Measurements from ENCODE around the gene KCNIP4.

Gene KCNIP4

GRCh38 chr4:21554500-21554899 is 394.1 kb downstream of the KCNIP4 start:
- no peak for DNase-seq

GRCh38 chr4:21554066-21554465 is 394.5 kb downstream of the KCNIP4 start:
- DNase-seq = no peak

- no peak for DNase-seq
Measured at GRCh38 chr4:21552455-21552854, 396.1 kb downstream of the KCNIP4 start.

GRCh38 chr4:21544955-21545354 is 403.6 kb downstream of the KCNIP4 start:
- DNase-seq = no peak

- no peak for DNase-seq
Measured at GRCh38 chr4:21544415-21544814, 404.2 kb downstream of the KCNIP4 start.

- DNase-seq = no peak
Measured at GRCh38 chr4:21543514-21543913, 405.1 kb downstream of the KCNIP4 start.

- DNase-seq = no peak
Measured at GRCh38 chr4:21535898-21536297, 412.7 kb downstream of the KCNIP4 start.

GRCh38 chr4:21531048-21531447 is 417.5 kb downstream of the KCNIP4 start:
- no peak for DNase-seq

GRCh38 chr4:21529214-21529613 is 419.4 kb downstream of the KCNIP4 start:
- no peak for DNase-seq

GRCh38 chr4:21522296-21522695 is 426.3 kb downstream of the KCNIP4 start:
- DNase-seq = no peak

GRCh38 chr4:21517126-21517859 is 431.3 kb downstream of the KCNIP4 start:
- no peak for DNase-seq

- DNase-seq = no peak
Measured at GRCh38 chr4:21514022-21514694, 434.4 kb downstream of the KCNIP4 start.

GRCh38 chr4:21512353-21512752 is 436.2 kb downstream of the KCNIP4 start:
- DNase-seq = no peak

GRCh38 chr4:21507439-21507838 is 441.1 kb downstream of the KCNIP4 start:
- no peak for DNase-seq

GRCh38 chr4:21490682-21491081 is 457.9 kb downstream of the KCNIP4 start:
- DNase-seq = no peak

GRCh38 chr4:21476757-21477156 is 471.8 kb downstream of the KCNIP4 start:
- DNase-seq = no peak

- DNase-seq = no peak
Measured at GRCh38 chr4:21474195-21474594, 474.4 kb downstream of the KCNIP4 start.

- DNase-seq = no peak
Measured at GRCh38 chr4:21470535-21470934, 478.0 kb downstream of the KCNIP4 start.

GRCh38 chr4:21469438-21470300 is 478.9 kb downstream of the KCNIP4 start:
- no peak for DNase-seq

- DNase-seq = no peak
Measured at GRCh38 chr4:21467551-21467950, 481.0 kb downstream of the KCNIP4 start.

GRCh38 chr4:21457086-21457840 is 491.3 kb downstream of the KCNIP4 start:
- DNase-seq = no peak

GRCh38 chr4:21454831-21455230 is 493.7 kb downstream of the KCNIP4 start:
- DNase-seq = no peak

- no peak for DNase-seq
Measured at GRCh38 chr4:21454201-21454600, 494.4 kb downstream of the KCNIP4 start.
